Measurements from ENCODE around the gene ADGRA1. TPM values are rescaled to one million over a fixed set of nuclear protein-coding genes. Genes with fewer than 3 reads are reported as not detected.

The ADGRA1 gene
- polyA plus RNA-seq, 3 donors, result not detected

DNA sequence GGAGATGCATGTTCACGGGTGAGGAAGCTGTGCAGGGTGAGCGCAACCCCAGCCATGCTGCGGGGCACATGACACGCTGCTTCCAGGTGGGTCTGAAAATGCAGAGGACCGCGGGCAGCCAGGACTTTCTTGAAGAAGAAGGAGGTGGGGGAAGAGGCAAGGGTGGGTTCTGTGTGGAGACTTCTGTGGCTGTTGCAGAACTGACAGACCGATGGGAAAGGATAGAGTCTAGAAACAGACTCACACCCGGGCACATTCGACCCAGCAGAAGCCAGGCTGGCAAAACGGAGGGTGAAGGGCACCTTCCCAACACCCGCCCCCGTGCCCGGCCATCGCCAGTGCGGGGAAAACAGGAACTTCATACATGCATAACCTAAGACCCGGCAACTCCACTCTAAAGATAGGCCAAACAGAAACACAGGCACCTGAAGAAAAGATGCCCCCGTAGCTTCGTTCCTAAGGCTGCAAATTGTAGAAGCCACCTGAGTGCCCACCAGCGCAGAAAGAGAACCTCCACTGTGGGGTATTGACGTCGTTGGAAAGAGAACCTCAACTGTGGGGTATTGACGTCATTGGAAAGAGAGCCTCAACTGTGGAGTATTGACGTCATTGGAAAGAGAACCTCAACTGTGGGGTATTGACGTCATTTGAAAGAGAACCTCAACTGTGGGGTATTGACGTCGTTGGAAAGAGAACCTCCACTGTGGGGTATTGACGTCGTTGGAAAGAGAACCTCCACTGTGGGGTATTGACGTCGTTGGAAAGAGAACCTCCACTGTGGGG lies 67.5 kb downstream of the ADGRA1 start:
- WGBS (ENCODE audit: insufficient coverage), result 87% methylated on average over 8 of the region's 30 CpGs
- DNase-seq, result no peak
- TF ChIP-seq, protein P1, sequence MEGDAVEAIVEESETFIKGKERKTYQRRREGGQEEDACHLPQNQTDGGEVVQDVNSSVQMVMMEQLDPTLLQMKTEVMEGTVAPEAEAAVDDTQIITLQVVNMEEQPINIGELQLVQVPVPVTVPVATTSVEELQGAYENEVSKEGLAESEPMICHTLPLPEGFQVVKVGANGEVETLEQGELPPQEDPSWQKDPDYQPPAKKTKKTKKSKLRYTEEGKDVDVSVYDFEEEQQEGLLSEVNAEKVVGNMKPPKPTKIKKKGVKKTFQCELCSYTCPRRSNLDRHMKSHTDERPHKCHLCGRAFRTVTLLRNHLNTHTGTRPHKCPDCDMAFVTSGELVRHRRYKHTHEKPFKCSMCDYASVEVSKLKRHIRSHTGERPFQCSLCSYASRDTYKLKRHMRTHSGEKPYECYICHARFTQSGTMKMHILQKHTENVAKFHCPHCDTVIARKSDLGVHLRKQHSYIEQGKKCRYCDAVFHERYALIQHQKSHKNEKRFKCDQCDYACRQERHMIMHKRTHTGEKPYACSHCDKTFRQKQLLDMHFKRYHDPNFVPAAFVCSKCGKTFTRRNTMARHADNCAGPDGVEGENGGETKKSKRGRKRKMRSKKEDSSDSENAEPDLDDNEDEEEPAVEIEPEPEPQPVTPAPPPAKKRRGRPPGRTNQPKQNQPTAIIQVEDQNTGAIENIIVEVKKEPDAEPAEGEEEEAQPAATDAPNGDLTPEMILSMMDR (IDR thresholded peaks at IDR 0.05), result no peak
- Mint-ChIP-seq H3K9me3 (peaks cover 0 to 5% (median 2%) of the 10 kb centered on the region in 7 donors), H3K4me3 (no peak overlapping the region), H3K27ac (no peak overlapping the region), H3K27me3 (ENCODE audit: low read depth in 3 of 3) (peaks cover 27 to 41% (median 28%) of the 10 kb centered on the region in 3 donors), H3K4me1 (no peaks in the 10 kb centered on the region), H3K36me3 (no peaks in the 10 kb centered on the region)
- no peak overlapping the region for H3K27ac ChIP-seq (ENCODE audit: low read depth in 1 of 2, low read length in 2 of 2)
- H3K4me2 ChIP-seq (replicated peaks; ENCODE audit: extremely low read depth, low read length, poor library complexity, severe bottlenecking), result no peak overlapping the region
- intact Hi-C loops (cut with micrococcal nuclease), result no loop called here
- H3K79me2 ChIP-seq (ENCODE audit: insufficient read depth, low read length), result no peaks in the 10 kb centered on the region
- H3K36me3 ChIP-seq (replicated peaks in 1 of 2; ENCODE audit: control insufficient read depth in 1 of 2, insufficient read depth in 2 of 2, low read length in 2 of 2), result no peaks in the 10 kb centered on the region
- H3K27me3 ChIP-seq (ENCODE audit: control insufficient read depth in 2 of 2, insufficient read depth in 2 of 2, low read length in 2 of 2), result peaks cover 0 to 22% of the 10 kb centered on the region in 2 donors
- H3K9ac ChIP-seq (ENCODE audit: insufficient read depth, low read length, poor library complexity, severe bottlenecking), result no peak overlapping the region
- no peaks in the 10 kb centered on the region for H3K4me1 ChIP-seq (ENCODE audit: control insufficient read depth in 1 of 2, insufficient read depth in 2 of 2, low read length in 2 of 2)
- no peaks in the 10 kb centered on the region for H4K20me1 ChIP-seq (ENCODE audit: insufficient read depth, low read length)
- H3K4me3 ChIP-seq (replicated peaks in 1 of 3; ENCODE audit: low read depth in 2 of 3, low read length in 3 of 3), result no peak overlapping the region
- H3K9me3 ChIP-seq (replicated peaks in 1 of 2; ENCODE audit: control insufficient read depth in 1 of 2, insufficient read depth in 1 of 2, low read length in 2 of 2), result peaks cover 0 to 3% of the 10 kb centered on the region in 2 donors
- H2AFZ ChIP-seq (ENCODE audit: insufficient read depth, low read depth, low read length, poor library complexity, severe bottlenecking), result no peak overlapping the region

DNA sequence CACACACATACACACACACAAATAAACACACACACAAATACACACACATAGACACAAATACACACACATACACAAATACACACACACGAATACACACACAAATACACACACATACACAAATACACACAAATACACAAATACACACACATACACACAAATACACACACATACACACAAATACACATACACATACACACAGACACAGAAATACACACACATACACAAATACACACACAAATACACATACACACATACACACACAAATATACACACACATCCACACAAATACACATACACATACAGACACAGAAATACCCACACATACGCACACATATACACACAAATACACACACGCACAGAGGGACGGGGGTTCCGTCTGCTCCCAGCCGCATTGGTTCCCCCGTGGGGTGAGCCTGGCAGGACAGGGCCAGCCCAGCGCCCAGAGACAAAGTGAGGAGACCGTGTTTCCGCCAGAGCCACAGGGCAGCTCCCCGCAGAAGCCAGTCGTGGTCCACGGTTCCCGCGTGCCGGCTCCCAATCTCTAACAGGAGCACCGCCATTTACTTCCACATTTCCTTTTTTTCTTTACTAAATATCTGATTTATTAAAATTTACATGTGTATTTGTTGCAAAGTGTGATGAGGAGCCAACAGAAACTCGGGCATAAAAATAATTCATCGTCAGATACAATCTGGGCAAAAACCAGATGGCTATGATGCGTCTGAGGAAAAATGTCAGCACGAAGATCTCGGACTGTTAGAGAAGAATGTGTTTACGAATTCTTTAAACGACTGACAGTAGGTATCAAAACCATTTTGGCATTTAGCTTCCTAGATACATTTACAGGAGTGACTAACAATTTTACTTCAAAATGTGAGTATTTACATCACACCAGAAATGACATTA lies 69.2 kb downstream of the ADGRA1 start:
- H3K27me3 Mint-ChIP-seq (ENCODE audit: low read depth in 3 of 3), result peaks cover 26 to 44% (median 32%) of the 10 kb centered on the region in 3 donors
- Histone ChIP-seq H3K27me3 (ENCODE audit: control insufficient read depth in 2 of 2, insufficient read depth in 2 of 2, low read length in 2 of 2) (peaks cover 13 to 35% of the 10 kb centered on the region in 2 donors), H3K4me2 (replicated peaks; ENCODE audit: extremely low read depth, low read length, poor library complexity, severe bottlenecking) (no peak overlapping the region), H3K9ac (ENCODE audit: insufficient read depth, low read length, poor library complexity, severe bottlenecking) (no peak overlapping the region), H3K79me2 (ENCODE audit: insufficient read depth, low read length) (no peaks in the 10 kb centered on the region), H3K4me1 (ENCODE audit: control insufficient read depth in 1 of 2, insufficient read depth in 2 of 2, low read length in 2 of 2) (peaks cover 0 to 3% of the 10 kb centered on the region in 2 donors), H2AFZ (ENCODE audit: insufficient read depth, low read depth, low read length, poor library complexity, severe bottlenecking) (no peak overlapping the region), H4K20me1 (ENCODE audit: insufficient read depth, low read length) (no peaks in the 10 kb centered on the region), H3K9me3 (replicated peaks in 1 of 2; ENCODE audit: control insufficient read depth in 1 of 2, insufficient read depth in 1 of 2, low read length in 2 of 2) (no peaks in the 10 kb centered on the region), H3K27ac (ENCODE audit: low read depth in 1 of 2, low read length in 2 of 2) (no peak overlapping the region), H3K36me3 (replicated peaks in 1 of 2; ENCODE audit: control insufficient read depth in 1 of 2, insufficient read depth in 2 of 2, low read length in 2 of 2) (no peaks in the 10 kb centered on the region), H3K4me3 (replicated peaks in 1 of 3; ENCODE audit: low read depth in 2 of 3, low read length in 3 of 3) (no peak overlapping the region)
- peaks cover 0 to 5% (median 0%) of the 10 kb centered on the region in 7 donors for H3K9me3 Mint-ChIP-seq
- no peaks in the 10 kb centered on the region for H3K36me3 Mint-ChIP-seq
- 87% methylated on average over 15 of the region's 24 CpGs for WGBS (ENCODE audit: insufficient coverage)
- H3K4me1 Mint-ChIP-seq, result no peaks in the 10 kb centered on the region
- H3K27ac Mint-ChIP-seq, result no peak overlapping the region
- TF ChIP-seq, protein P1 (IDR thresholded peaks at IDR 0.05), result no peak
- intact Hi-C loops (cut with micrococcal nuclease), result no loop called here
- H3K4me3 Mint-ChIP-seq, result no peak overlapping the region
- DNase-seq, result no peak

Data from CD14-positive monocyte (primary cell).